GM12801 (cell line): ENCODE measurements around the gene PROSER1.

Experiments used
- TF ChIP-seq, protein P1 (sequence below): IDR thresholded peaks from one replicate; pipeline ENCODE4 v1.5.1; 2011; ENCODE audit warnings: control low read depth; ENCODE audit not compliant: insufficient read length; ENCODE audit errors: extremely low read depth

PROSER1 gene

DNA sequence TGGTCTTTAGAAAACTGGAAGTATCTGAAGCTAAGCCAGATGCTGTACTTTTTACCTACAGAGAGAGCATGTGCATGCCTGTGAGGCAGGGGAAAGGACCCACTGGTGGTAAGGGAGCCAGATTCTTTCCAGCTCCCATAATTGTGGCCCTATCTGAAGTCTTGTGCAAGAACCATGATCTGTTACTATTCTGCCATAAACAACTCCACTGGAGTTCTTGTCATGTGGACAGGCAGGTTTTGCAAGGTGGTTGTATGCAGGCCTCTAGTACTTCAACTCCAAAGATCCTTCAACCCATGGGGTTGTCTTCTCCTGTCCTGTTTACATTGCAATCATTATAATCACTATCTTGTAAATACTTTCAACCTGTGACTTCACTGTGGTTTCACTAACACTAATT lies 14.1 kb downstream of the PROSER1 start:
- TF ChIP-seq, protein P1, sequence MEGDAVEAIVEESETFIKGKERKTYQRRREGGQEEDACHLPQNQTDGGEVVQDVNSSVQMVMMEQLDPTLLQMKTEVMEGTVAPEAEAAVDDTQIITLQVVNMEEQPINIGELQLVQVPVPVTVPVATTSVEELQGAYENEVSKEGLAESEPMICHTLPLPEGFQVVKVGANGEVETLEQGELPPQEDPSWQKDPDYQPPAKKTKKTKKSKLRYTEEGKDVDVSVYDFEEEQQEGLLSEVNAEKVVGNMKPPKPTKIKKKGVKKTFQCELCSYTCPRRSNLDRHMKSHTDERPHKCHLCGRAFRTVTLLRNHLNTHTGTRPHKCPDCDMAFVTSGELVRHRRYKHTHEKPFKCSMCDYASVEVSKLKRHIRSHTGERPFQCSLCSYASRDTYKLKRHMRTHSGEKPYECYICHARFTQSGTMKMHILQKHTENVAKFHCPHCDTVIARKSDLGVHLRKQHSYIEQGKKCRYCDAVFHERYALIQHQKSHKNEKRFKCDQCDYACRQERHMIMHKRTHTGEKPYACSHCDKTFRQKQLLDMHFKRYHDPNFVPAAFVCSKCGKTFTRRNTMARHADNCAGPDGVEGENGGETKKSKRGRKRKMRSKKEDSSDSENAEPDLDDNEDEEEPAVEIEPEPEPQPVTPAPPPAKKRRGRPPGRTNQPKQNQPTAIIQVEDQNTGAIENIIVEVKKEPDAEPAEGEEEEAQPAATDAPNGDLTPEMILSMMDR = no peak

DNA sequence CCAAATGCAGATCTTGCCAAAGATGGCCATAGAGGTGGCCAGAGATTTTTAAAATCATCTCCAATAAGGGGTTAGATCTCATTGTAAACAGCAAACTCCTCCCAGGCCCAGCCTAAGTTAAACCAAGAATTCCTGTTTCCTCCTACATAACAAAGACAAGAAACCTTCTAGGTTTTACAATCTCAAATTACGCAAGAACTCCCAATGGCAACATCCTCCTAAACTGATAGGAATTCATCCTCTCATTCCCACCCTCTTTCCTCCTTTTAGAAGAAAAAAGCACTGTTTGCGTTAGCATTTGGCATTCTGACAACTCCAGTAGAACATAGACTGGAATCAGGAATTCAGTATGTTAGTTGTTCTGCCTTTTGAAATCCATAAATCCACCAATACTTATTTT lies 14.6 kb downstream of the PROSER1 start:
- TF ChIP-seq, protein P1 = no peak

DNA sequence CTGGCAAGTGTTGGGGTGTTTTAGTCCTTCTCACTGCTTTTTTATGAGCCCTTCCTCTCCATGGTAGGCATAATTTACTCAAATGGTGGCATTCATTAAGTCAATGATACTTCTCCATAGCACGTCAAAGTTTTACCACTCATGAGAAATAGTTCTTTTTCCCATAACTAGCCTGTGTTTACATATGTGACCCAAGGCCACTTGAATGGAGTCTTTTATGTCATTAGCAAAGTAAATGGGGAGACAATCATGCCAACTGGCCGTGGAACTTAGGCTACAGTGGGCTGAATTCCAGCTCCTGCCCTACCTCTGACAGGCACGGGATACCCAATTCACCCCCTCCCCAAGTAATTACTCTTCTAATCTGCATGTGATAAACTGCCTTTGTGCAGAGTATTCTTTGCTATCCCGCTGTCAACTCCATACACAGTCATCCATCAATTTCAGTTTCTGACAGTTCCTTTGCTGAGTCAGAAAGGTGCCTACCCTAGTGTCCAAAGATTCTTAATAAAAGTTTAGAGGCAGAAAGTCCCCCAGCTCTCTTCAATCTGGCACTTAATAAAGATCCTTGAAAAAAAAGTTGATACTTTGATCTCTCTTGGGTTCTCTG lies 16.9 kb downstream of the PROSER1 start:
- TF ChIP-seq, protein P1 = no peak

DNA sequence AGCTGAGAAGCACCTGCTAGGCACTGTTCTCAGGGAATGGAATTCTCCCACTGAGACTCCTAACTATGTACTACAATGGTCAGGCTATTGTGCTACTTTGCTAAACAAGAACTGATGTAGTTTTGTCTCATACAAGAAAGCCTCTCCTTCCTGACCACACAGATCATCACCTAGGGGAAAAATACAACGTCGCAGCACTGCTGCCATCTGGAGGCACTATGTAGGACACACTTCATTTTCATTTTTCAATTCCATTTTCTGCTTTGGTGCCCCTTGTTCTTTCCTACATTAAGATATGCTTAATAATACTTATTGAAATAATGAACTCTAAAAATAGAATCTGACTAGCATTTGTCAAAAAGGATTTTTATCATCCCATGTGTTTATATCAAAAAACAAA lies 21.1 kb downstream of the PROSER1 start:
- TF ChIP-seq, protein P1 = no peak

DNA sequence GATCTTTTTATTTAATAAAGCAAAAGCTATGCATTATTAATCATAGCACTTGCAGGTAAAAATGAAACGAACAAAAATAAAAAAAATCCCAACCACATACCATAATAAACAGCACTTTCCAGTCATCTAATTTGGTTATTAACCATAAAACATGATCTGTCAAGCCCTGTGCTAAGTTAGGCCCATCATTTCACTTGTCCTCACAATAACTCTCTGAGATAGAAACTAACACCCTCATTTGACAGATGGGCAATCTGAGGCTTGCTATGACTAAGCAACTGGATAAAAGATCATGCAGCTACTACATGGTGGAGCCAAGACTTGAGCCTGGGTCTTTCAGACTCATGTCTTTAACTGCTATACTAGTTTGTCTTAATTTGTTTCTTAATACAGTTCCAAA lies 21.8 kb downstream of the PROSER1 start:
- TF ChIP-seq, protein P1 = no peak

DNA sequence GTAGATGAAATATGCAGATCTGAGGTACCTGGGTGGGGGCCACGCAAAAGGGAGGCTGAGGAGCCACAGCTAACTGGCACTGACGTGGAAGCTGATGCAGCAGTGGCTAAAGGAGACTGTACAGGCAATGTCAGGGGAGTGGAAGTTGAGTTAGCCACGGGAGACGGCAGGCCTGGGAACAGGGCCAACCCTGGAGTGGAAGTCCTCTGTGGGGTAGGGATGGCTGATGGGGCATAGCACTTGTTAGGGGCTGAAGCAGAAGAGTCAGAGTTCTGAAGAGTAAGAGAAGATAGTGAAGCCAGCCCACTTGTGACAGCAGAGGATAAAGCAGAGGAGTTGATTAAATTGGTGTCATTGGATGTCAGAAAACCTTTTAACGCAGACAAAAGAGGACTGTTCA lies 24.4 kb downstream of the PROSER1 start:
- TF ChIP-seq, protein P1 = no peak

DNA sequence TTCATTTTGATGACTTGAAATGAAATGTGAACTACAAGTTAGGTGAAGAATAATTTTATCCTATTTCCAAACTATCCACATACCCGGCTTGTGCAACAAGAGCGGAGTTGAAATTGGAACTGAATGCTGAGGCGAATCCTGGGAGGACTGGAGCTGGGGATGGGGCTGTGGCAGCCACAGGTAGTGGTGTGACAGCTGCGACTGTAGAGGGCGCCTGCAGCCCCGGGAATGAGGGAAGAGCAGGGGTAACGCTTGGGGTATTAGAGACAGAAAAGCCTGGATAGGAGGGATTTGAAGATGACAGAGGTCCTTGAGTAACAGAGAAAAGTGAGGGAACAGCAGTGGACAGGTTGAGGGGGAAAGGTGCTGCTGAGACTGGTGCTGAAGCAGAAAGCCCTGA lies 25.3 kb downstream of the PROSER1 start:
- TF ChIP-seq, protein P1 = no peak

DNA sequence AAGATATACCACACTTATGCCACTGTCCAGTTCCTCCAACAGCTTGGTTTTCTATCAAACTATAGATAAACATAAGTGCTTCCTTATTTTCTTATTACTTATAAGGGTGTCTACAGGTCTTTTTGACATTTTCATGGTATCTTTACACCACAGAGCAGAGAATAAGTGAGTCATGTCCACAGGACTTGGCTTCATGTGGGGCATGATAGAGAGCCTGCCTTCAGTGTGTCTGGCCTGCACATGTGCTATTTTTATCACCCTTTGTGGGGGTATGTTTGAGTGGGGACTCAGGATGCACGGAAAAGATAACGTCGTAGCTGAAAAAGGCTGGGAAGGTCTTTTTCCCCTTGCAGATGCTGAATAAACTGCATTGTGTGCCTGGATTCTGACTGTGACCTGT lies 39.1 kb downstream of the PROSER1 start:
- TF ChIP-seq, protein P1 = no peak
